Raji (cell line): ENCODE results near the gene GRK4.

ENCODE experiments used
- POLR2A ChIP-seq: IDR thresholded peaks from 2 replicates; pipeline ENCODE4 v1.6.1; 2011; ENCODE audit warnings: low read depth, low read length, control low read depth; ENCODE audit not compliant: insufficient read depth

Gene GRK4

DNA sequence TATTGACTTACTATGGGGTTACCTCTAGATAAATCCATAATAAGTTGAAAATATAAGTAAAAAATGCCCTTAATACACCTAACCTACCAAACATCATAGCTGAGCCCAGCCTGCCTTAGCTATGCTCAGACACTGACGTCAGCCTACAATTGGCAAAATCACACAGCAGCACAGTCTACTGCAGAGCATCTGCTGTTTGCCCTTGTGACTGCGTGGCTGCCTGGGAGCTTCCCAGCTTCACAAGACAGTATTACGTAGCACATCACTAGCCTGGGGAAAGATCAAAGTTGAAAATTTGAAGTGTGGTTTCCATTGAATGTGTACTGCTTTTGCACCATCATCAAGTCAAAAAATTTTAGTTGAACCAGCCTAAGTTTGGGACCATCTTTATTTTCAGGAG, 102.2 kb downstream of the GRK4 start:
- no peak for TF ChIP-seq POLR2A

DNA sequence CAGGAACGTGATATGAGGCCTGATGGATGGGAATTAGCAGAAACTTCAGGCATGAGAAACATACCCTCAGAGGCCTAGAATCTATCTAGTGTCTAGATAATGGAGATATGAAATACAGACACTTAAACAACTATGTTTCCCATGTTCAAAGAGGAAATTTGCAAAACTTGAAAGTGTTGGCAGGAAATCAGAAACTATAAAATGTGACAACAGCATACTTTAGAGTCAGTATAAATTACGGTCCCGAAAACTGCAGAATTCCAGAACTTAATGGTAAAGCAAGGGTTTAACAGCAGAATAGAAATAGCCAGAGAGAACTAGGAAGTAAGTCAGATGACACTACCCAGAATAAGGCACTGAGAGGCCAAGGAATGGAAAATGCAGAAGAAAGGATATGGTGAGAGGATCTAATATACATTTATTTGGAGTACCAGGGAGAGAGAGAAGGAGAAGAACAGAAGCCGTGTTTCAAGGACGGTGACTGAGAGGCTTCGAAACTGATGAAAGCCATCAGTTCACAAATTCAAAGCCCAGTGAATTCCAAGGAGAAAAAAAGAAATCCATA, 103.5 kb downstream of the GRK4 start:
- TF ChIP-seq POLR2A = no peak

DNA sequence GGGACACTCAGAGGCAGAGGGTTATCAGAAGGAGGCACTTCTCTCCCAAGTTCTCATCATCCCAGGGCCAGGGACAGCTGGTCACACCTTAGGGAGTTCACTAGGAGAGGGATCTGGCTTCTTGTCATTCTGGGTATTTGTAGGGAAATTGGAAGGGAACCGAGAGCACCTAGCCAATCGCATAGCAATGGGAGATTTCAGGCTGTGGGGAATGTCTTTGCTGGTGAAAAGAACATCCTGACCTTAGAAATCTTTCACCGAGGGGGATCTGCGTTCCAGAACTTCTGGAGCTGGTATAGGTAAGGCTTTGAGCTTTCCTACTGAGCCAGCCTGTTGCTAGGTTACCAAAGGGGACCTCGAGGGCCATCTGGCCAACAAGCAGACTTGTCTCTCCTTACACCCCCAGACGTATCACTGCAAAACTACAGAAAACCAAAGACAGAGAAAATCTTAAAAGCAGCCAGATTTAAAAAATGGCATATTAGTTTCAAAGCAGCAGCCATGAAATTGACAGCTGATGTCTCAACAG, 104.2 kb downstream of the GRK4 start:
- TF ChIP-seq POLR2A = no peak

DNA sequence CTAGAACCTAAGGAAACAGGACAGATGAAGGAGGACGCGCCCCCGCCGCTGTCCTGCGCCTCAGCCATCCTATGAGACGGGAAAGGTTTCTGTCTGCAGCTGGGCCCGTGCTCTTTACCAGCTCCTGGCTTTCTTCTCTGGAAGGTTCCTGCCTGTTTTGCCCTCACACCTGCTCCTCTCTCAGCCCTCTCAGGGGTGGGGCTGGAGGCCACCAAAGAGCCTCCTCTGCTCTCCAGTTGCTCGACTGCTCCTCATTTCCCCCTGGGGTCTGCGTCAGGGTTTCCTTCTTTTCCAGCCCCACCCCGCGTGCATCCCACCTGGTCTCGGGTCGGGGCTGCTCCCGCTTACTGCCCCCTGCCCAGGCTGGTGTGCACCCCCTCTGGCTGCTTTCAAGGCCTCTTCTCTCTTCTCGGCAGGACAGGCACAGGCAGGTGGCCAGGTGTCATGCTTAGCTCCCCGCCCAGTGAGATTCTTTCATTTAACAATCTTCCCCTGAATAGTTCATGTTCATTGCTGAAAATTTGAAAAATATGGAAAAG, 106.4 kb downstream of the GRK4 start:
- no peak for TF ChIP-seq POLR2A

DNA sequence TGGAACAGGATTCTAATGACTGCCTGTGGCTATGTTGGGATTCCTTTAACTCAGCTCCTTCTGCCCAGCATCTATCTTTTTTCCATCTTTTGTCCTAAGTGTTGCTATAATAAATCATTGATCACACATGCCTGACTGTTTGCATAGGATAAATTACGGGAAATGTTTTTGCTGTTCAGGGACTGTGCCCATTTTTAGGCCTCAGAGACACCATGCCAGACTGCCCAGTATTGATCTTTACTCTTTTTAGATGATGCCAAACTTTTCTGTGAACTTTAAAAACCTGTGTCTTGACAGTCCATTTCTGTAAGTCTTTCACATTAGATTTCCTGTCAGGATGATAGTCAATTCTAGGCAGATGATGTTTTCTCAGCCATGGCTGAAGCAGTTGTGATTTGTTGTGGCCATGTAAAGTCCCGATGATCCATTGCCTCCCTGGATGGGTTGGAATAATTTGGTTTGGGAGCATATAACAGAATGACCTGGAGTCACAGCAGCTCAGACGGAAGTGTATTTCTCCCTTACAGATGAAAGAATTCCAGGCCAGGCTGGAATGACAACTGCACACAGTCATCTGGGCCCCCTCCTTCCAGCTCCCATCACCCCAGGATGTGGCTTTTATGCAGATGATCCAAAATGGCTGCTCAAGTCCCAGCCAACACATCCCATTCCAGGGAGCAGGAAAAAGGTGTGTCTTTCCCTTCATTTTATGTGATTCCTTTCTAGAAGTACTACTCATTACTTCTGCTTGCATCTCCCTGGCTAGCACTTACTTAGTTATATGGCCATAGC, 107.5 kb downstream of the GRK4 start:
- TF ChIP-seq POLR2A = no peak

DNA sequence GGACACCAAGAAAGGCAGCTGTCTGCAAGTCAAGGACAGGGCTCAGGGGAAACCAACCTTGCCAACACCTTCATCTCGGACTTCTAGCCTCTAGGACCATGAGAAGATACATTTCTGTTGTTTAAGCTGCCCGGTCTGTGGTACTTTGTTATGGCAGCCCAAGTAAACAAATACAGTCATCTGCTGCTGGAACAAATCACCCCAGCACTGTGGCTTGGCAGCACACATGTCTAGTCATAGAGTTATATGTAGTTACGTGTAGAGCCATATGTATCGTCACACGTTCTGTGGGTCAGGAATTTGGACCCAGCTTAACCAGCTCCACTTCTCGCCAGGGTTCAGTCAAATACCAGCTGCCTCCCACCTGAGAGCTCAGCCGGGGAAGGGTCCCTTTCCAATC, 108.4 kb downstream of the GRK4 start:
- no peak for TF ChIP-seq POLR2A

DNA sequence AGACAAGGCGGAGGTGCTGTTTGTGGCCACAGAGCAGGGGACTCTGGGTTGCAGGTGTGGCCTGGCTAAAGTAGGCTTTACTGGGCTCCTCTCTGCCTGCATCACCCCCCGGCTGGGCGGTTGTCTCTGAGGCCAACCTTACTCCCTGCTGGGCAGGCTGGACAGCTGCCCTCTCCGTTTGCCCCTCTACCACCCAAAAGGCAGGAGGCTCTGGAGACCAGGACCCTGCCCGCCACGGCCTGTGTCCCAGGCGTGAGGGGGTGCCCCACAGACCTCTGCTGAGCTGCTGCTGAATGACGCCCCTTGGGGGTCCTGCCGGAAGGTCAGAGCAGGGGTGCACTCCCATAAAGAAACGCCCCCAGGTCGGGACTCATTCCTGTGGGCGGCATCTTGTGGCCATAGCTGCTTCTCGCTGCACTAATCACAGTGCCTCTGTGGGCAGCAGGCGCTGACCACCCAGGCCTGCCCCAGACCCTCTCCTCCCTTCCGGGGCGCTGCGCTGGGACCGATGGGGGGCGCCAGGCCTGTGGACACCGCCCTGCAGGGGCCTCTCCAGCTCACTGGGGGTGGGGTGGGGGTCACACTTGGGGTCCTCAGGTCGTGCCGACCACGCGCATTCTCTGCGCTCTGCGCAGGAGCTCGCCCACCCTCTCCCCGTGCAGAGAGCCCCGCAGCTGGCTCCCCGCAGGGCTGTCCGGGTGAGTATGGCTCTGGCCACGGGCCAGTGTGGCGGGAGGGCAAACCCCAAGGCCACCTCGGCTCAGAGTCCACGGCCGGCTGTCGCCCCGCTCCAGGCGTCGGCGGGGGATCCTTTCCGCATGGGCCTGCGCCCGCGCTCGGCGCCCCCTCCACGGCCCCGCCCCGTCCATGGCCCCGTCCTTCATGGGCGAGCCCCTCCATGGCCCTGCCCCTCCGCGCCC, 110.0 kb downstream of the GRK4 start:
- TF ChIP-seq POLR2A = peak; percentile 83

DNA sequence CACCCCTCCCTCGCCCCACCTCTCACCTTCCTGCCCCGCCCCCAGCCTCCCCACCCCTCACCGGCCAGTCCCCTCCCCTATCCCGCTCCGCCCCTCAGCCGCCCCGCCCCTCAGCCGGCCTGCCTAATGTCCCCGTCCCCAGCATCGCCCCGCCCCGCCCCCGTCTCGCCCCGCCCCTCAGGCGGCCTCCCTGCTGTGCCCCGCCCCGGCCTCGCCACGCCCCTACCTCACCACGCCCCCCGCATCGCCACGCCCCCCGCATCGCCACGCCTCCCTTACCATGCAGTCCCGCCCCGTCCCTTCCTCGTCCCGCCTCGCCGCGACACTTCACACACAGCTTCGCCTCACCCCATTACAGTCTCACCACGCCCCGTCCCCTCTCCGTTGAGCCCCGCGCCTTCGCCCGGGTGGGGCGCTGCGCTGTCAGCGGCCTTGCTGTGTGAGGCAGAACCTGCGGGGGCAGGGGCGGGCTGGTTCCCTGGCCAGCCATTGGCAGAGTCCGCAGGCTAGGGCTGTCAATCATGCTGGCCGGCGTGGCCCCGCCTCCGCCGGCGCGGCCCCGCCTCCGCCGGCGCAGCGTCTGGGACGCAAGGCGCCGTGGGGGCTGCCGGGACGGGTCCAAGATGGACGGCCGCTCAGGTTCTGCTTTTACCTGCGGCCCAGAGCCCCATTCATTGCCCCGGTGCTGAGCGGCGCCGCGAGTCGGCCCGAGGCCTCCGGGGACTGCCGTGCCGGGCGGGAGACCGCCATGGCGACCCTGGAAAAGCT, 110.9 kb downstream of the GRK4 start, which contains the start of the genes HTT and HTT-AS:
Gene HTT, plus strand, starts transcription at position 604 of the 768 bp plus-strand sequence. Its CDS starts 145 bp downstream, at position 749.
Gene HTT-AS, minus strand, starts transcription at position 461 of the 768 bp plus-strand sequence.
- TF ChIP-seq POLR2A = peak; percentile 76

DNA sequence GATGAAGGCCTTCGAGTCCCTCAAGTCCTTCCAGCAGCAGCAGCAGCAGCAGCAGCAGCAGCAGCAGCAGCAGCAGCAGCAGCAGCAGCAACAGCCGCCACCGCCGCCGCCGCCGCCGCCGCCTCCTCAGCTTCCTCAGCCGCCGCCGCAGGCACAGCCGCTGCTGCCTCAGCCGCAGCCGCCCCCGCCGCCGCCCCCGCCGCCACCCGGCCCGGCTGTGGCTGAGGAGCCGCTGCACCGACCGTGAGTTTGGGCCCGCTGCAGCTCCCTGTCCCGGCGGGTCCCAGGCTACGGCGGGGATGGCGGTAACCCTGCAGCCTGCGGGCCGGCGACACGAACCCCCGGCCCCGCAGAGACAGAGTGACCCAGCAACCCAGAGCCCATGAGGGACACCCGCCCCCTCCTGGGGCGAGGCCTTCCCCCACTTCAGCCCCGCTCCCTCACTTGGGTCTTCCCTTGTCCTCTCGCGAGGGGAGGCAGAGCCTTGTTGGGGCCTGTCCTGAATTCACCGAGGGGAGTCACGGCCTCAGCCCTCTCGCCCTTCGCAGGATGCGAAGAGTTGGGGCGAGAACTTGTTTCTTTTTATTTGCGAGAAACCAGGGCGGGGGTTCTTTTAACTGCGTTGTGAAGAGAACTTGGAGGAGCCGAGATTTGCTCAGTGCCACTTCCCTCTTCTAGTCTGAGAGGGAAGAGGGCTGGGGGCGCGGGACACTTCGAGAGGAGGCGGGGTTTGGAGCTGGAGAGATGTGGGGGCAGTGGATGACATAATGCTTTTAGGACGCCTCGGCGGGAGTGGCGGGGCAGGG, 111.7 kb downstream of the GRK4 start:
- peak; percentile 42; the same call in 1 of the 2 replicates for TF ChIP-seq POLR2A

DNA sequence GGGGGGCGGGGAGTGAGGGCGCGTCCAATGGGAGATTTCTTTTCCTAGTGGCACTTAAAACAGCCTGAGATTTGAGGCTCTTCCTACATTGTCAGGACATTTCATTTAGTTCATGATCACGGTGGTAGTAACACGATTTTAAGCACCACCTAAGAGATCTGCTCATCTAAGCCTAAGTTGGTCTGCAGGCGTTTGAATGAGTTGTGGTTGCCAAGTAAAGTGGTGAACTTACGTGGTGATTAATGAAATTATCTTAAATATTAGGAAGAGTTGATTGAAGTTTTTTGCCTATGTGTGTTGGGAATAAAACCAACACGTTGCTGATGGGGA, 112.2 kb downstream of the GRK4 start:
- TF ChIP-seq POLR2A = no peak

DNA sequence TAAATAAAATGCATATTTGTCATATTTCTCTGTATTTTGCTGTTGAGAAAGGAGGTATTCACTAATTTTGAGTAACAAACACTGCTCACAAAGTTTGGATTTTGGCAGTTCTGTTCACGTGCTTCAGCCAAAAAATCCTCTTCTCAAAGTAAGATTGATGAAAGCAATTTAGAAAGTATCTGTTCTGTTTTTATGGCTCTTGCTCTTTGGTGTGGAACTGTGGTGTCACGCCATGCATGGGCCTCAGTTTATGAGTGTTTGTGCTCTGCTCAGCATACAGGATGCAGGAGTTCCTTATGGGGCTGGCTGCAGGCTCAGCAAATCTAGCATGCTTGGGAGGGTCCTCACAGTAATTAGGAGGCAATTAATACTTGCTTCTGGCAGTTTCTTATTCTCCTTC, 114.4 kb downstream of the GRK4 start:
- no peak for TF ChIP-seq POLR2A

DNA sequence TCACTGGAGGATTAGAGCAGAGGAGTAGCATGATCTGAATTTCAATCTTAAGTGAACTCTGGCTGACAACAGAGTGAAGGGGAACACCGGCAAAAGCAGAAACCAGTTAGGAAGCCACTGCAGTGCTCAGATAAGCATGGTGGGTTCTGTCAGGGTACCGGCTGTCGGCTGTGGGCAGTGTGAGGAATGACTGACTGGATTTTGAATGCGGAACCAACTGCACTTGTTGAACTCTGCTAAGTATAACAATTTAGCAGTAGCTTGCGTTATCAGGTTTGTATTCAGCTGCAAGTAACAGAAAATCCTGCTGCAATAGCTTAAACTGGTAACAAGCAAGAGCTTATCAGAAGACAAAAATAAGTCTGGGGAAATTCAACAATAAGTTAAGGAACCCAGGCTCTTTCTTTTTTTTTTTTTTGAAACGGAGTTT, 116.3 kb downstream of the GRK4 start:
- TF ChIP-seq POLR2A = no peak

DNA sequence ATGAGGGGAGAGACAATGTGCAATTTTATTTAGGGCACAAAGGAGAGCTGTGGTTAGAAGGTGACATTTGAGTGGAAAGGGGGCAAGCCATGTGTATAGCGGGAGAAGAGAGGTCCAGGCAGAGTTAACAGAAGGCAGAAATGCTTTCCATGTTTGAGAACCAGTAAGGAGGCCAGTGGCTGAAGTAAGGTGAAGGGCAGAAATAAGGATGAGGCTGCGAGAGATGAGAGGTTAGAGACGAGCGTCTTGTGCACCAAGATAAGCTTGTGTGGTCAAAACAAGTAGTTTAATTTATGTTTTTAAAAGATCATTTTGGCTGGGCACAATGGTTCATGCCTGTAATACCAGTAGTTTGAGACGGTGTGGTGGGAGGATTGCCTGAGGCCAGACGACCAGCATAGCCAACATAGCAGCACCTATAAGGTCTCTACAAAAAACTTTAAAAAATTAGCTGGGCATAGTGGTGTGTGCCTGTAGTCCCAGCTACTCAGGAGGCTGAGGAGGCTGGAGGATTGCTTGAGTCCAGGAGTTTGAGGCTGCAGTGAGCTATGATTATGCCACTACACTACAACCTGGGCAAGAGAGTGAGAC, 119.6 kb downstream of the GRK4 start:
- no peak for TF ChIP-seq POLR2A
